HepG2 (cell line): ENCODE results near the gene SBK2. TPM values are rescaled to one million over a fixed set of nuclear protein-coding genes. Genes with fewer than 3 reads are reported as not detected.

ENCODE experiments used
- AKNA ChIP-seq: sonication (generic); formaldehyde crosslinking; IDR thresholded peaks from 2 replicates; pipeline ENCODE4 v1.4.0; 2020; ENCODE audit warnings: missing genetic modification reagents, borderline replicate concordance
- DR1 ChIP-seq: sonication (generic); formaldehyde crosslinking; IDR thresholded peaks from 2 replicates; pipeline ENCODE4 v1.8.0; 2021; ENCODE audit warnings: mild to moderate bottlenecking, missing genetic modification reagents, inconsistent platforms
- GFI1 ChIP-seq: sonication (generic); formaldehyde crosslinking; IDR thresholded peaks from 2 replicates; pipeline ENCODE4 v1.5.0; 2020; ENCODE audit warnings: missing genetic modification reagents, mild to moderate bottlenecking, borderline replicate concordance
- GLI4 ChIP-seq: sonication (generic); formaldehyde crosslinking; IDR thresholded peaks from 2 replicates; pipeline ENCODE4 v1.5.1; 2020; ENCODE audit warnings: missing genetic modification reagents, mild to moderate bottlenecking, moderate library complexity, borderline replicate concordance
- HCFC1 ChIP-seq: fragments of 150-350 bp; IDR thresholded peaks from 2 replicates; pipeline ENCODE4 v1.6.1; 2014; ENCODE audit warnings: low read depth, low read length
- HOXA3 ChIP-seq: sonication (generic); formaldehyde crosslinking; IDR thresholded peaks from 2 replicates; pipeline ENCODE4 v1.5.0; 2020; ENCODE audit warnings: missing genetic modification reagents
- KAT7 ChIP-seq: IDR thresholded peaks from 2 replicates; pipeline ENCODE4 v1.6.1; 2018; ENCODE audit warnings: borderline replicate concordance, missing compliant biosample characterization
- KDM6A ChIP-seq: IDR thresholded peaks from 2 replicates; pipeline ENCODE4 v1.6.1; 2016; ENCODE audit warnings: low read depth
- NR2F6 ChIP-seq, 2 experiments: IDR thresholded peaks; 2 replicates each; pipeline ENCODE4 v1.6.1; 2016; ENCODE audit warnings: antibody characterized with exemption in 1 of 2, mild to moderate bottlenecking in 1 of 2
- PAF1 ChIP-seq: IDR thresholded peaks from 2 replicates; pipeline ENCODE4 v1.6.1; 2016; ENCODE audit warnings: missing genetic modification reagents, missing compliant biosample characterization
- RBFOX2 ChIP-seq: fragments of 200-400 bp; formaldehyde crosslinking; IDR thresholded peaks from 2 replicates; pipeline ENCODE4 v1.6.1; 2017; ENCODE audit warnings: low read depth, mild to moderate bottlenecking, low read length
- SIX1 ChIP-seq: sonication (generic); formaldehyde crosslinking; IDR thresholded peaks from 2 replicates; pipeline ENCODE4 v1.4.0; 2020; ENCODE audit warnings: missing genetic modification reagents, borderline replicate concordance
- SYNCRIP ChIP-seq: fragments of 200-400 bp; formaldehyde crosslinking; IDR thresholded peaks from 2 replicates; pipeline ENCODE4 v1.6.1; 2018; ENCODE audit warnings: mild to moderate bottlenecking, low read depth, low read length; ENCODE audit not compliant: insufficient read depth
- TFDP2 ChIP-seq: sonication (generic); formaldehyde crosslinking; IDR thresholded peaks from 2 replicates; pipeline ENCODE4 v1.4.0; 2020; ENCODE audit warnings: missing genetic modification reagents
- YEATS4 ChIP-seq: sonication (generic); formaldehyde crosslinking; IDR thresholded peaks from 2 replicates; pipeline ENCODE4 v1.4.0; 2020; ENCODE audit warnings: missing genetic modification reagents, borderline replicate concordance
- ZBTB21 ChIP-seq: sonication (generic); formaldehyde crosslinking; IDR thresholded peaks from 2 replicates; pipeline ENCODE4 v1.4.0; 2020; ENCODE audit warnings: missing genetic modification reagents
- ZMYM3 ChIP-seq: sonication (generic); formaldehyde crosslinking; IDR thresholded peaks from 2 replicates; pipeline ENCODE4 v1.5.1; 2020; ENCODE audit warnings: mild to moderate bottlenecking, missing genetic modification reagents
- ZNF253 ChIP-seq: sonication (generic); formaldehyde crosslinking; IDR thresholded peaks from 2 replicates; pipeline ENCODE4 v1.8.0; 2022; ENCODE audit warnings: mild to moderate bottlenecking, missing genetic modification reagents, borderline replicate concordance
- ZNF740 ChIP-seq: sonication (generic); formaldehyde crosslinking; IDR thresholded peaks from 2 replicates; pipeline ENCODE4 v1.4.0; 2020; ENCODE audit warnings: missing genetic modification reagents
- ZNF879 ChIP-seq: sonication (generic); formaldehyde crosslinking; IDR thresholded peaks from 2 replicates; pipeline ENCODE4 v1.8.1; 2023; ENCODE audit warnings: missing genetic modification reagents
- polyA plus RNA-seq, 8 experiments: library from polyadenylated mRNA; depleted of rRNA in 3 of 8; stranded (reverse) in 7 of 8; unstranded in 1 of 8; fragments of >200 nt; fragmentation: Illumina TruSeq in 4 of 8; extraction: Trizol in 4 of 8; gene quantifications; 2 replicates each; pipeline versions ENCODE4 v1.2.1 to v1.2.3, GENCODE V29; 2011 to 2016; ENCODE audit warnings: low read depth in 4 of 8, missing spikeins in 1 of 8, mixed read lengths in 1 of 8; ENCODE audit not compliant: insufficient read depth in 1 of 8
- total RNA-seq, 5 experiments: library from RNA; depleted of rRNA; stranded (reverse); fragments of >200 nt; fragmentation: Illumina TruSeq; extraction: Trizol; gene quantifications; 2 replicates each; pipeline ENCODE4 v1.2.3, GENCODE V29; 2016; ENCODE audit warnings: low read depth in 1 of 5
- TF ChIP-seq, protein P1 (sequence below): sonication (generic); formaldehyde crosslinking; IDR thresholded peaks from 2 replicates; pipeline ENCODE4 v1.8.1; 2023; ENCODE audit warnings: mild to moderate bottlenecking, missing genetic modification reagents
- TF ChIP-seq, protein P2 (sequence below): IDR thresholded peaks from 2 replicates; pipeline ENCODE4 v1.6.1; 2018; ENCODE audit warnings: missing genetic modification reagents, mild to moderate bottlenecking, missing compliant biosample characterization

Gene SBK2
- total and polyA plus RNA-seq, 2 of the 13 experiments (the other 11 are each of a cell fraction or from before 2014, with no cell fraction given) = 0.24 TPM; not detected in 1

DNA sequence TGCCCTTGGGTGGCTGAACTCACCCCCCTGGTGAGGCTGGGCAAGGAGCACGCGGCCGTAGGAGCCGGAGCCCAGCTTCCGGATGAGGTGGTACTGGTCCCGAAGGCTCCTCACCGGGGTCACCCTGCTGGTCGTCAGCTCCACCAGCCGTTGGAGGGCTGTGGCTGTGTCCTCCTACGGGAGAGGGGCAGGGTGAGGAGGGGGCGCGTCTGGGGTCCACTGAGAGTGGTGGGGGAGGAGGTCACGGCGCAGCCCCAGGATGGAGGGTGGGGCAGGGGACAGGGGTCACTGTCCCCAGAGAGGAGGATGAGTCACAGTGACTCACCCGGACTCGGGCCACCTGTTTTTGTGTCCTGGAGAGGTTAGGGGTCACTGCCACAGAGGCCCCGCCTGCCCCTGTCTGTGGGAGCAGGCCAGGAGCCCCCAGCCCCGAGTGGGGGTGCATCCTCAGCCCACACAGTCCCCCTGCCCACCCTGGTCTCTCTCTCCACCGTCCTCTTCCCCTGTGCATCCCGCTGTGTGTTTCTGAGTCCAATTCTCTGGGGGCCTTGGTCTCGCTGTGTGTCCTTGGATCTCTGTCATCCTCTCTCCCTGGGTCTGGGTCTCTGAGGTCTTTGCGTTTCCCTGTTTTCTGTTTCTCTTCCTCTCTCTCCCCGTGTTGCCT is 8.0 kb upstream of the SBK2 start (continued):
- TF ChIP-seq HOXA3 = no peak; the same call in 1 of the 2 replicates
- no peak for TF ChIP-seq HCFC1
- no peak for TF ChIP-seq YEATS4
- no peak for TF ChIP-seq ZNF253 (CRISPR knock-in tag)
- TF ChIP-seq GFI1 (CRISPR knock-in tag) = no peak
- TF ChIP-seq, protein P1, sequence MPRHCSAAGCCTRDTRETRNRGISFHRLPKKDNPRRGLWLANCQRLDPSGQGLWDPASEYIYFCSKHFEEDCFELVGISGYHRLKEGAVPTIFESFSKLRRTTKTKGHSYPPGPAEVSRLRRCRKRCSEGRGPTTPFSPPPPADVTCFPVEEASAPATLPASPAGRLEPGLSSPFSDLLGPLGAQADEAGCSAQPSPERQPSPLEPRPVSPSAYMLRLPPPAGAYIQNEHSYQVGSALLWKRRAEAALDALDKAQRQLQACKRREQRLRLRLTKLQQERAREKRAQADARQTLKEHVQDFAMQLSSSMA = no peak
- peak; percentile 90 for TF ChIP-seq NR2F6 (IDR thresholded peaks at IDR 0.05)
- peak; percentile 94 for TF ChIP-seq NR2F6 (CRISPR knock-in tag; IDR thresholded peaks at IDR 0.05)
- no peak for TF ChIP-seq TFDP2 (CRISPR knock-in tag)
- TF ChIP-seq SIX1 (CRISPR knock-in tag) = no peak
- no peak for TF ChIP-seq DR1 (CRISPR knock-in tag)
- TF ChIP-seq PAF1 (CRISPR knock-in tag) = no peak
- TF ChIP-seq ZNF879 = no peak
- no peak for TF ChIP-seq GLI4 (CRISPR knock-in tag)
- TF ChIP-seq AKNA = no peak
- TF ChIP-seq, protein P2, sequence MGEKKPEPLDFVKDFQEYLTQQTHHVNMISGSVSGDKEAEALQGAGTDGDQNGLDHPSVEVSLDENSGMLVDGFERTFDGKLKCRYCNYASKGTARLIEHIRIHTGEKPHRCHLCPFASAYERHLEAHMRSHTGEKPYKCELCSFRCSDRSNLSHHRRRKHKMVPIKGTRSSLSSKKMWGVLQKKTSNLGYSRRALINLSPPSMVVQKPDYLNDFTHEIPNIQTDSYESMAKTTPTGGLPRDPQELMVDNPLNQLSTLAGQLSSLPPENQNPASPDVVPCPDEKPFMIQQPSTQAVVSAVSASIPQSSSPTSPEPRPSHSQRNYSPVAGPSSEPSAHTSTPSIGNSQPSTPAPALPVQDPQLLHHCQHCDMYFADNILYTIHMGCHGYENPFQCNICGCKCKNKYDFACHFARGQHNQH = no peak
- TF ChIP-seq ZNF740 = no peak
- no peak for TF ChIP-seq ZBTB21 (CRISPR knock-in tag)
- no peak for TF ChIP-seq KDM6A (CRISPR knock-in tag)
- 0 out of 2 replicates have a peak, but pooled peaks have one; percentile 40 for TF ChIP-seq KAT7 (CRISPR knock-in tag)
- TF ChIP-seq SYNCRIP = no peak
- TF ChIP-seq ZMYM3 (CRISPR knock-in tag) = no peak
- peak; percentile 50 for TF ChIP-seq RBFOX2
